ENCODE measurements around the gene STON2. TPM values are rescaled to one million over a fixed set of nuclear protein-coding genes. Genes with fewer than 3 reads are reported as not detected.
"Not testable (repeated sequence)": the region's sequence is repeated elsewhere in the genome, so short reads cannot be mapped to it uniquely, and the experiment has no call there.

The STON2 gene
- total RNA-seq, 1 experiment from 2014 or later: 12.3 TPM

DNA sequence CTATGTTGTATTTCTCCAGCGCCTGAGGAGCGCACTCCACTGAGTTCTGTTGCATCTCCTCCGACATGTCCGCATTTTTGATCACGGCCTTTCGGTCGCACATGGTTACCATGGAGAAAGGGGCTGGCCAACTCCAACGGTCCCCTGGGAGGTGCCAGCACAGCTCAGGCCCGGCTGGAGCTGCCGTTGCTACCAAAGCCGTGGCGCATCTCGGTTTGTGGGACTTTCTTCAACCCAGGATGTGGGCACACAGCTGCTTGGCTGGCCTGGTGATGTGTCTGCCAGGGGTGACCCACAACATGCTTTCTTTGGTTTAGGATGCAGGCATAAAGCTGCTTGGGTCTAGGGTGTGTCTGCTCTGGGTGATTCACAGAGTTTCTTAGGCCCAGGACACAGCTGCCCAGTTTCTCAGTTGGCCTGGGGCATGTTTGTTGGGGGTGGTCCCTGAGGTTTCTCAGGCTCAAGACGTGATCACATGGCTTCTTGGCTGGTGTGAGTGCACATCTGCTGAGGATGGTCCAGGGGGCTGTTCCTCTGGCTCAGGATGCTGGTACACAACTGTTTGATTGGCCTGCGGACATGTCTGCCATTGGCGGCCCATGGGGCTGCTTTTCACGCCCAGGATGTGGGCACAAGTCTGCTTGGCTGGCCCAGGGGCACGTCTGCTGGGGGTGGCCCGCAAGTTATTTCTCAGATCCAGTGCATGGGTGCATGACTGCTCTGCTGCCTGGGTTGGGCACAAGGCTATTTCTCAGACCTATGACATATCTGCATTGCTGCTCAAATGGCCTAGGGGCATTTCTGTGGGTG, 153.5 kb downstream of the STON2 start:
- no peaks in the 10 kb centered on the region for H3K36me3 ChIP-seq (ENCODE audit: low read depth, low read length)
- no peak overlapping the region for H2AFZ ChIP-seq (ENCODE audit: low read length)
- H3K4me2 ChIP-seq (ENCODE audit: low read length): no peak overlapping the region
- CTCF ChIA-PET: no interaction called here
- H3K79me2 ChIP-seq (ENCODE audit: low read length): no peaks in the 10 kb centered on the region
- no peak for TF ChIP-seq EZH2 (IDR thresholded peaks at IDR 0.05; ENCODE audit: low read length, unreplicated experiment)
- TF ChIP-seq, protein P1, sequence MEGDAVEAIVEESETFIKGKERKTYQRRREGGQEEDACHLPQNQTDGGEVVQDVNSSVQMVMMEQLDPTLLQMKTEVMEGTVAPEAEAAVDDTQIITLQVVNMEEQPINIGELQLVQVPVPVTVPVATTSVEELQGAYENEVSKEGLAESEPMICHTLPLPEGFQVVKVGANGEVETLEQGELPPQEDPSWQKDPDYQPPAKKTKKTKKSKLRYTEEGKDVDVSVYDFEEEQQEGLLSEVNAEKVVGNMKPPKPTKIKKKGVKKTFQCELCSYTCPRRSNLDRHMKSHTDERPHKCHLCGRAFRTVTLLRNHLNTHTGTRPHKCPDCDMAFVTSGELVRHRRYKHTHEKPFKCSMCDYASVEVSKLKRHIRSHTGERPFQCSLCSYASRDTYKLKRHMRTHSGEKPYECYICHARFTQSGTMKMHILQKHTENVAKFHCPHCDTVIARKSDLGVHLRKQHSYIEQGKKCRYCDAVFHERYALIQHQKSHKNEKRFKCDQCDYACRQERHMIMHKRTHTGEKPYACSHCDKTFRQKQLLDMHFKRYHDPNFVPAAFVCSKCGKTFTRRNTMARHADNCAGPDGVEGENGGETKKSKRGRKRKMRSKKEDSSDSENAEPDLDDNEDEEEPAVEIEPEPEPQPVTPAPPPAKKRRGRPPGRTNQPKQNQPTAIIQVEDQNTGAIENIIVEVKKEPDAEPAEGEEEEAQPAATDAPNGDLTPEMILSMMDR (conservative IDR thresholded peaks at IDR 0.05; ENCODE audit: low read depth, low read length): no peak
- TF ChIP-seq EZH2phosphoT487 (IDR thresholded peaks at IDR 0.05; ENCODE audit: borderline replicate concordance, low read length): no peak
- H3K9me3 ChIP-seq (ENCODE audit: low read length): 0 out of 2 replicates have a peak, but pooled peaks cover 5% of the 10 kb centered on the region
- no peak; the same call in 1 of the 2 replicates for ATAC-seq
- intact Hi-C loops (cut with micrococcal nuclease): no loop called here
- H3K9ac ChIP-seq (ENCODE audit: low read length): no peak overlapping the region
- peaks cover 11% of the 10 kb centered on the region for H3K4me1 ChIP-seq (ENCODE audit: insufficient read depth, low read length)
- POLR2A ChIA-PET (ENCODE audit: unreplicated experiment): no interaction called here
- no peak overlapping the region for H3K4me3 ChIP-seq (ENCODE audit: low read length)
- H3K27me3 ChIP-seq (ENCODE audit: low read length): no peaks in the 10 kb centered on the region
- no peaks in the 10 kb centered on the region for H3K9me2 ChIP-seq (replicated peaks; ENCODE audit: low read length)
- peak overlapping the region; percentile 54 for H3K27ac ChIP-seq (ENCODE audit: low read length)
- DNase-seq: peak; percentile 69
- no peaks in the 10 kb centered on the region for H3F3A ChIP-seq (ENCODE audit: low read length, unreplicated experiment)
- no TSS peak for BruUV-seq (replicated peaks)
- H4K20me1 ChIP-seq (ENCODE audit: low read length): no peaks in the 10 kb centered on the region

DNA sequence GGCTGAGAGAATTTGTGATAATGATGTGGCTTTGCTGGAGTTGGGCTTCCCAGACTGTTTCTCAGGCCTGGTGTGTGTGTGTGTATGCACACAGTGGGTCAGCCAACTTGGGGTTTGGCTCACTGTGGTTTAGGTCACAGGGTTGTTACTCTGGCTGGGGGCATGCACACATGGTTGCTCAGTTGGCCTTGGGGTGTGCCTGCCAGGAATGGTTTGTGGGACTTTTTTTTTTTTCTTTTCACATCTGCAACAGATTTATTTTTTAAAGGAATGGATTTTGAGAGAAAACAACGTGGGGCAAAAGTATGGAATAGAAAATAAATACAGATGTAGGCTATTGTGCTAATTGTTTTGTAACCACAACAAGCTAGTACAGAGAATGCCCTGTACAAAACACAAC, 154.4 kb downstream of the STON2 start:
- H3K9me3 ChIP-seq (ENCODE audit: low read length): 0 out of 2 replicates have a peak, but pooled peaks cover 5% of the 10 kb centered on the region
- H3K79me2 ChIP-seq (ENCODE audit: low read length): no peaks in the 10 kb centered on the region
- ATAC-seq: no peak
- no peak overlapping the region for H3K4me3 ChIP-seq (ENCODE audit: low read length)
- no peak overlapping the region for H3K9ac ChIP-seq (ENCODE audit: low read length)
- ChIA-PET POLR2A (ENCODE audit: unreplicated experiment) (no interaction called here), CTCF (no interaction called here)
- H3F3A ChIP-seq (ENCODE audit: low read length, unreplicated experiment): no peaks in the 10 kb centered on the region
- H3K9me2 ChIP-seq (replicated peaks; ENCODE audit: low read length): no peaks in the 10 kb centered on the region
- H3K27me3 ChIP-seq (ENCODE audit: low read length): no peaks in the 10 kb centered on the region
- H3K4me2 ChIP-seq (ENCODE audit: low read length): no peak overlapping the region
- TF ChIP-seq, protein P1 (conservative IDR thresholded peaks at IDR 0.05; ENCODE audit: low read depth, low read length): no peak
- TF ChIP-seq EZH2 (IDR thresholded peaks at IDR 0.05; ENCODE audit: low read length, unreplicated experiment): no peak
- no peak for TF ChIP-seq EZH2phosphoT487 (IDR thresholded peaks at IDR 0.05; ENCODE audit: borderline replicate concordance, low read length)
- no peaks in the 10 kb centered on the region for H3K36me3 ChIP-seq (ENCODE audit: low read depth, low read length)
- H4K20me1 ChIP-seq (ENCODE audit: low read length): no peaks in the 10 kb centered on the region
- intact Hi-C loops (cut with micrococcal nuclease): no loop called here
- no peak for DNase-seq
- no peak overlapping the region for H2AFZ ChIP-seq (ENCODE audit: low read length)
- H3K4me1 ChIP-seq (ENCODE audit: insufficient read depth, low read length): peaks cover 11% of the 10 kb centered on the region
- no TSS peak for BruUV-seq (replicated peaks)
- no peak overlapping the region for H3K27ac ChIP-seq (ENCODE audit: low read length)

DNA sequence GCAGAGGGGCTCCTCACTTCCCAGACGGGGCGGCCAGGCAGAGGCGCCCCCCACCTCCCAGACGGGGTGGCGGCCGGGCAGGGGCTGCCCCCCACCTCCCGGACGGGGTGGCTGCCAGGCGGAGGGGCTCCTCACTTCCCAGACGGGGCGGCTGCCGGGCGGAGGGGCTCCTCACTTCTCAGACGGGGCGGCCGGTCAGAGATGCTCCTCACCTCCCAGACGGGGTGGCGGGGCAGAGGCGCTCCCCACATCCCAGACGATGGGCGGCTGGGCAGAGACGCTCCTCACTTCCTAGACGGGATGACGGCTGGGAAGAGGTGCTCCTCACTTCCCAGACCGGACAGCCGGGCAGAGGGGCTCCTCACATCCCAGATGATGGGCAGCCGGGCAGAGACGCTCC, 155.7 kb downstream of the STON2 start:
- CTCF ChIA-PET; H2AFZ ChIP-seq (ENCODE audit: low read length); H3K9ac ChIP-seq (ENCODE audit: low read length); POLR2A ChIA-PET (ENCODE audit: unreplicated experiment); H3K79me2 ChIP-seq (ENCODE audit: low read length); H3F3A ChIP-seq (ENCODE audit: low read length, unreplicated experiment); H3K27me3 ChIP-seq (ENCODE audit: low read length); ATAC-seq; H3K9me3 ChIP-seq (ENCODE audit: low read length); H3K9me2 ChIP-seq (replicated peaks; ENCODE audit: low read length); H3K4me3 ChIP-seq (ENCODE audit: low read length); H3K36me3 ChIP-seq (ENCODE audit: low read depth, low read length); intact Hi-C loops (cut with micrococcal nuclease); DNase-seq; H3K27ac ChIP-seq (ENCODE audit: low read length); BruUV-seq (replicated peaks); H4K20me1 ChIP-seq (ENCODE audit: low read length); H3K4me2 ChIP-seq (ENCODE audit: low read length): not testable (repeated sequence)
- H3K4me1 ChIP-seq (ENCODE audit: insufficient read depth, low read length): peaks cover 11% of the 10 kb centered on the region
